HG02970 (cell line): Measurements from ENCODE around the gene SLC4A8.

Experiments
- ATAC-seq: cut with Tn5 transposase; IDR thresholded peaks from one replicate; pipeline ENCODE4 v1.9.1; 2021; ENCODE audit warnings: mild to moderate bottlenecking, moderate library complexity, moderate number of reproducible peaks; ENCODE audit not compliant: unreplicated experiment, low FRiP score

SLC4A8 gene

DNA sequence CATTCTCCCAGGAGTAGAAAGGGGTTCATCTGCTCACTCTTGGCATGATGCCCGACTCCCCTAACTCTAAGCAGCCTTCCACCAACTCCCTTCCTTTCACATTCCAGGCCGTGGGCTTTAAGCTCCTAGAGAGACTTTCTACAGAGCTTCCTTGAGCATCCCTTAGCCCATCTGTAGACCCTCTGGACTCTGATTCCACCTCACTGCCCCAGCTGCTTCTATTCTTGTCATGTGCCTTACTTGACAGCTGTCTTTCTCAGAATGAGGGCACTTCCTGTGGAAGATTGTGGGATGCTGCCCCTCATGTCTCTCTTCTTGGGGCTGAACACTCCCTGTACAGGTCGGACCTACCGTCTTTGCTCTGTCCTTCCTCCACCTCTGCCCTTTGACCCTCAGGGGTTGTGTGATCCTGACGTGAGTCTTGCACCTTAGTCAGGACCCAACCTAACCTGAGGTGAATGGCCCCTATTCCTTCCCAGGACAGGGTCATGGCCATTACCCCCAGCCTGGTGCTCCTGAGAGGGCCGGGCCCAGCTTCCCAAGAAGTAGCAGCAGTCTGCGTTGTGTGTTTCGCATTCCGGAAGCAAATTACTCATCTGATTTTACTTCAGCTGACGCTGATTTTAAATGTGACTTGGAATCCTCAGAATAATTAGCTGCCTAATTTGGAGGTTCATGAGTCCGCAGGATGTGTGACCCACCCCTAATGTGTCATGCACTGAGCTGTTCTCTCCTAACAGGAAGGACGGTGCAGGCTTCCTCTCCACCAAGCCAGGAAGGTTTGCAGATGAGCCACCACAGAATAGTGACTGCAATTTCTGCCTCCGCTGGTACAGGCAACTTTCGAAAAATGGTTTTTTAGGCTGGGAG, 30.7 kb upstream of the SLC4A8 start:
- ATAC-seq, result no peak

DNA sequence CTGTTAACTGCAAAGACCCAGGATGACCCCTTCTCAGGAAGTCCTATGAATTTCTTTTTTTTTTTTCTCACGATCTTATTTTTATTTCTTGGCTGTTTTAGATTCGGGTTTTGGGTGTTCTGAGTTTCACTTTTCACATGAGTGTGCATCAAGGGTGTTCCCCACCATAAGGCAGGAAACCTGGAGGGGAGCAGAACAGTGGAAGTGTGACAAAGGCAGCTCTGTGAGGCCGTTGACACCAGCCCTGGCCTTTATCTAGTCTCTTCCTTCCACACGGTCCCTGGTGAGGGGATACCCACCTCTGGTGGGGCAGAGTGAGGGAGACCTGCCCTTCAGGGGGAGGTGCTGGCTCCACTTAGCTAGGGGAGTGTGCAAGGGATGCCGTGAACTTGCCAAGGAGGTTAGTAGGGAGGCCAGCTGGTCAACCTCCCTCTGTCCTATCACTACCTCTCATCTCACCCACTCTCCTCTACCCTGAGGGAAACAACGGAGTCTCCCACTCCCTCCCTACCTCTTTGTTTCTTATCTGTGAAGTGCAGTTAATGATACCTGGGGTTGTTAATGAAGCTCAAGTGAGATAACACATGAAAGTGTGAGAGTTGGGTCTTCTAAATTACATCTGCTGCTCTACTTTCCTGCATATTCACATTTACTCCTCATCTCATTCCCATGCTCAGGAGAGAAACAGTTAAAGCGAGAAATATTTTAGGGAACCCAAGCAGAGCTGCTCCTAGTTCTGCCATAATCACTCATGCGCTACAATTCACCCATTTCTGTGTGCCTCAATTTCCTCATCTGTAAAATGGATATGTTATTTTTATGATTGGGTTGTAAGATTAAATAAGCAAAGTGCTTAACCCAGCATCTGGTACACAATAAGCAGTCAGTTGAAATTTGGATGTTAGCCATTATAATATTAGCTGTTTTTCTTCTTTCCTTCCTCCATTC, 29.1 kb upstream of the SLC4A8 start:
- ATAC-seq, result no peak

DNA sequence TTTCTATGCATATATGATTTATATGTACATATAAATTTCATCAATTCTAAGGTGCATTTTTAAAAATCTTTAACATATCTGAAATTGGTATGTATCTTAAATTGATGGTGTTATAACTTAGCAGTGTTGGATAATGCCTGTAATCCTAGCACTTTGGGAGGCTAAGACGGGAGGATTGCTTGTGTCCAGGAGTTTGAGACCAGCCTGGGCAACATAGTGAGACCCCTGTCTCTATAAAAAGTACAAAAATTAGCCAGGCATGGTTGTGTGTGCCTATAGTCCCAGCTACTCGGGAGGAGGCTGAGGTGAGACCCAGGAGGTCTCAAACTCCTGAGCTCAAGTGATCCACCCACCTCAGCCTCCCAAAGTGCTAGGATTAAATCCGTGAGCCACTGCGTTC, 27.0 kb upstream of the SLC4A8 start:
- no peak for ATAC-seq

DNA sequence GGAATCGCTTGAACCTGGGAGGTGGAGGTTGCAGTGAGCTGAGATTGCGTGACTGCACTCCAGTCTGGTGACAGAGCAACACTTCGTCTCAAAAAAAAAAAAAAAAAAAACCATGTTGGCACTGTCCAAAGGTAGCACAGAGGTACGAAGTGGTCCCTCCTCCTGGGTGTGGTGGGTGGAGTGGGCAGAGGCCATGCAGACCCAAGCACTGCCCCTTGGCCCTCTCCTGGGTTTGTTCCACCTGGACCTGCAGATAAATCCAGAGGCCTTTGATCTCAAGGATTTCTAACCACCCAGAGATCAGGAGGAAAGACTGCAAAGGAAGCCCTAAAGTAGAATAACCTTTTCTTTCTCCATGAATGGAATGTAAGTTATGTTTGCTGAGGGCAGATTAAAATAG, 24.7 kb upstream of the SLC4A8 start:
- ATAC-seq, result no peak

DNA sequence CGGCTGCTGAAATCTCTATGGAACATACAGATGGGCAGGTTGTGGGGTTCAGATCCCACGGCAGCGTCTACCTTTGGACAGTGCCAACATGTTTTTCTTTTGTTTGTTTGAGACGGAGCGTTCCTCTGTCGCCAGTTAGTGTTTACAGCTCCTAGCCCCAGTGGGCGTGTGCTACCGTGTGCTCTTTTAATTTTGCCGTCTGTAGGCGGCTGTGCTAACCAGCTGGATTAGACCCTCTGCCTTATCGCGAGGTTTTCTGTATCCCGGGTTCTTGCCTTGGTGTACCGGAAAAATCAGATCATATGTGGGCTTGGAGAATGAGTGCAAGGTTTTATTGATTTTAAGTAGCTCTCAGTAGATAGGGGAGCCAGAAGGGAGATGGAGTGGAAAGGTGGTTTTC, 23.6 kb upstream of the SLC4A8 start:
- no peak for ATAC-seq

DNA sequence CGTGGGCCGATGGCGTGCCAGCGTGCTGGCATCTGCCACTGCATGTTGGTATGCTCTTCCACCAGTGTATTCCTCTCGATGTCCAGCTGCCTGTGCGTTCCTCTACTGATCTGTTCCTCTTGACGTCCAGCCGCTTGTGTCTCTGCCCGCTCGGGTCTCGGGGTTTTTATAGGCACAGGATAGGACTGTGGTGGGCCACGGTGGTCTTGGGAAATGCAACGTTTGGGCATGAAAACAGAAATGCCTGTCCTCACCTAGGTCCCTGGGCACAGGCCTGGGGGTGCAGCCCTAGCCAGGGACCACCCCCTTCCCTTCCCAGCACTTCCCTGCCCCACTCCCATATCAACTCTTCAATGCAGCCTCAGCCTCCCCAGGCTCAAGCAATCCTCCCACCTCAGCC, 23.1 kb upstream of the SLC4A8 start:
- ATAC-seq, result no peak

DNA sequence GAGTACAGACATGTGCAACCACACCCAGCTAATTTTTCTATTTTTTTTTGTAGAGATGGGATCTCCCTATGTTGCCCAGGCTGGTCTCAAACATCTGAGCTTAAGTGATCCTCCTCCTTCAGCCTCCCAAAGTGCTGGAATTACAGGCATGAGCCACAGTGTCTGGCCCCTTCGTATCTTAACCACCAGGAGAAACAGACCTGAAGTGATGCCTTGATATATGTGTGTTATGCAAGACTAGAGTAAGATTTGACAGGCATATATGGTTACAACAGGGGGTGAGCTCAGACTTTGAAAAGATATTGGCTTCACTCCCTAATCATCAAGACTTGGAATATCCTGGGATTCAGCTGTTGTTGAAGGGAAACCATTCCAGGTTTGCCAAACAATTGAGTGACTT, 22.7 kb upstream of the SLC4A8 start:
- no peak for ATAC-seq

DNA sequence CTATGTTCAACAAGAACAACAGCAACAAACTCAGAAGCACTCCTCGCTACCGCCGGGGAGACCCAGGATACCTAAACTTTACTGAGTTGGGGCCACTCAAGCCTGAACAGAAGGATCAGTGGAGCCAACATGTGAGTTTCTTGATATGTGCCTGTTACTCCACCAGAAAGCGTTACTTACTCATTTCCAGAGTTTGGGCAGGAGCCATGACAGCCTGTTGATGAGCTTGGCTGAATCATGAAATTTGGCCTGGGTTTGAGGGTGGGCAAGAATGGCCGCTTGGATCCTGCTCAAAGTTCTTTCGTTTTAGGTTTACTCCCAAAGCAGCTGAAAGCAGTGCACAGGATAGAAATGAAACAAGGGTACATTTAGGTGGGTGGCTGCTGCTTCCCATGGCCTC, 21.5 kb upstream of the SLC4A8 start:
- no peak for ATAC-seq

DNA sequence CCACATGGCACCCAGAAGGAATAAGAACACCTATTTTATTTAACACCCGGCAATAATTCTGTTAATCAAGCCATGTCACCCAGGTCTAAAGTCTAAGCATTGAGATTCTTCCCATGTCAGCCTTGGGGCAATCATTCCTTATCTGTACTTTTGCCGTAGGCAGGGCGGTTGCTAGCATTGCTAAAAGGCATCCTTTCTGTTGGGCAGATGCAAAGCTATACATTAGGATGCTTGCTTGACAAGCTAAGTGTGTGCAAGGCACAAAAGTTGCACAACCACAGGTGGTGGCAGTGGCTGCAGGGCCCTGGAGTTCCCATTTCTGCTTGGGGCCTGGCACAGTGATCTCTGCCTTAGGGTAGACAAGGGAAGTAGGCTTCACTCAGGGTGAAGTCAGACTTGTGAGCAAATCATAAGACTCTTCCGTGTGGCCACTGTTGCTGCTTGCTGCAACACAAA, 20.9 kb upstream of the SLC4A8 start:
- no peak for ATAC-seq

DNA sequence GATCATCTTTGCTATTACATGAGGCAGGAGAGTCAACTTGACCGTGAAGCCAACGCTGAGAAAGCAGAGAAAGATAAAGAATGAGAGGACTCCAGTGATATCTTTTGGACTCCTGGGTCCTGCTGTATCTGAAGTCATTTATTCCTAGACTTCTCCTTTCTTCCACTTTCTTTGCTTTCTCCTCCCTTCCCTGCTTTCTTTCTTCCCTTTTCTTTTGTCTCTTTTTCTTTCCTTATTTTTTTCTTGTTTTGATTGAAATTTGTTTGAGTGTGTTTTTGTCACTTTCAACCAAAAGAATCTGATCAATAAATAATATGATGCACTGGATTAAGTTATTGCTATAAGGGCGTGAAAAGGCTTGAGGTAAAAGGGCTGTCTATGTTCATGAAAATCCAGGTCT, 20.0 kb upstream of the SLC4A8 start:
- no peak for ATAC-seq

DNA sequence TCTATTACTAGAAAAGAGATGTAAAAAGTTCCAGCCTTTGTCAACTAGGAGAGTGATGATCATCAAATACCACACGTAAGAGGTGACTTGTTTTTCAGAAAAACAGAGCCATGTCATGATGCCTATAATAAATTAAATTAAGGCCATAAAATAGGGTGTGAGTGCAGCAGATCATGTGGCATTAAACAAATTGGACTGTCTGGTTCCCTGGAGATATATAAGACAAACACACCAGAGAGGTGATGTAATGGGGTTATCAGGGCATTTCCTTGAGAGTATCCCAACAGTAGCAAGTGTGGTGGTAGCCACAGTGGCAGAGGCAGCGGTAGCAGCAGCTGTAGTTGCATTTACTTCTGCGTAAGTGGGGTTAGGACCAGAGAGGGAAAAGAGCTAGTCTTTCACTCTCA, 18.8 kb upstream of the SLC4A8 start:
- ATAC-seq, result no peak

DNA sequence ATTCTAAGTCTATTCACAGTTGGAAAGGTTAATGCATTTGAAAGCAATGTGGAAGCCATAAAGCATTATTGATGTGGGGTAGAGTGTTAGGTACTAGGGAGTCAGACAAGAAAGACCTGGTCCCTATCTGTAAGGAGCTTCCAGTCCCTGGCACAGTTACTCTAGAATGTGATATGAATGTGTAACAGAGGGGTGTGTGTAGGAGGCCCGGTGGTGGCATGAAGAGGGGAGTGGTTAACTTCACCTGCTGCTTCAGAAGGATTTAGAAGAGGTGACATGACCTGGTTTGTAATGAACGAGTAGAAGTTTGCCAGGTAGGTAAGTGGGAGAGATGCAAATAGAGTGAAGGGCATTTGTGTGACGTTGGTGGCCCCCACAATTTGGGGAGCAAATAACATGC, 18.3 kb upstream of the SLC4A8 start:
- no peak for ATAC-seq

DNA sequence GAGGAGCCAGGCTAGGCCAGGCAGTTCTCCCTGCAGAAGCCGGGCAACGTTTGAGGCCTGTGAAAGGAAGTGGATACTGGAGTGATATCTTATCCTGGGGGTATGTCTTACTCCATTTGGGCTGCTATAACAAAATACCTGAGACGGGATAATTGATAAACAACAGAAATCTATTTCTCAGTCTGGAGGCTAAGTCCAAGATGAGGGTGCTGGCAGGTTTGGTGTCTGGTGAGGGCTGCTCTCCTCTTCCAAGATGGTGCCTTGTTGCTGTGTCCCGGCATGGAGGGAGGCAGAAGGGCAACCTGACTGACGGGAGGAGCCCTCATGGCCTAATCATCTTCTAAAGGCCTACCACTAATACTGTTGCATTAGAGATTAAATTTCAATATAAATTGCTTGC, 17.8 kb upstream of the SLC4A8 start:
- ATAC-seq, result no peak

DNA sequence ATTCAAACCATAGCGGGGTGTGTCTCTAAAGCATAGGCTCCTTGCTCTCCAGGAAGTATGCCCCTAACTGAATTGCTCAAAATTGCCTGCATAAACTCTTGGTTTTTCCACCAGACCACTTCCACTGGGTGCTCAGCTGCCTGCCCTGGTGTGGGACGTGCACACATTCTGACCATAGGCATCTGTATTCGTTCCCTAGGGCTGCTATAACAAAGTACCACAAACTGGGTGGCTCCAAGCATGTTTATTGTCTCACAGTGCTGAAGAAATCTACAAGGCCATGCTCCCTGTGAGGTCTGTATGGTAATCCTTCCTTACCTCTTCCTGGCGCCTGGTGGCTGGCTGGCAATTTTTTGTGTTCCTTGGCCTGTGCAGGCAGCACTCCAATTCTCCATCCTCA, 17.0 kb upstream of the SLC4A8 start:
- no peak for ATAC-seq

DNA sequence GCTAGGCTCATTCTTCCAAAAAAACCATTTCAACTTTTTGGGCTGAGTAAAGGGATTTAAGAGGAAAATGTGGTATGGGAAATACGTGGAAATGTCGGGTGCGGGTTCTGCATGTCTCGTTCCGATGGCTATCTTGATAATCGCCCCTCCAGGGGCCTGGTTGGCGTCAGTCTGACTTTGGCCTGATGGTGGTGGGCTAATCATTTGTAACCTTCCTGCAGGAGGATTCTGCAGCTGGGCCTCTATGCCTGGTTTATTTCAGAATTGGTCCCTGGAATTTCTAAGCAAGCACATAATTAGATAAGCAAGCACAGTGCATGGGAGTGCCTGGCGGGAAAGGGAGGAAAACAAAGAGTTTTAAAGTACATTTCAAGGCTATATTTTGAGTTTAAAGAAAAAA, 14.8 kb upstream of the SLC4A8 start:
- ATAC-seq, result no peak

DNA sequence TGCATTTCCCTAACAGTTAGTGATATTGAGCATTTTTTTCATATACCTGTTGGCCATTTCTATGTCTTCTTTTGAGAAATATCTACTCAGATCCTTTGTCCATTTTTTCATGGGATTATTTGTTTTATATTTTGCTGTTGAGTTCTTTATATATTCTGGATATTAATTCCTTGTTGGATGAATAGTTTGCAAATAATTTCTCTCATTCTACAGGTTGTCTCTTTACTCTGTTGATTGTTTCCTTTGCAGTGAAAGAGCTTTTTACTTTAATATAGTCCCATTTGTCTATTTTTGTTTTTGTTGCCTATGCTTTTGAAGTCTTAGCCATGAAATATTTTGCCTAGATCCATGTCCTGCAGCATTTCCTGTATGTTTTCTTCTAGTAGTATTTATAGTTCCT, 11.5 kb upstream of the SLC4A8 start:
- no peak for ATAC-seq

DNA sequence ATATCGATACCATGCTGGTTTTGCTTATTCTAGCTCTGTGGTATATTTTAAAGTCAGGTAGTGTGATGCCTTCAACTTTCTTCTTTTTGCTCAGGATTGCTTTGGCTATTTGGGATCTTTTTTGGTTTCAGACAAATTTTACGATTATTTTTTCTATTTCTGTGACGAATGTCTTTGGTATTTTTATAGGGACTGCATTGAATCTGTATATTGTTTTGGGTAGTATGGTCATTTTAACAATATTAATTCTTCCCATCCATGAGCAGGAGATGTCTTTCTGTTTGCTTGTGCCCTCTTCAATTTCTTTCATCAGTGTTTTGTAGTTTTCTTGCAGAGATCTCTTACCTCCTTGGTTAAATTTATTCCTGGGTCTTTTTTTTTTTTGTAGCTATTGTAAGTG, 10.8 kb upstream of the SLC4A8 start:
- ATAC-seq, result no peak

DNA sequence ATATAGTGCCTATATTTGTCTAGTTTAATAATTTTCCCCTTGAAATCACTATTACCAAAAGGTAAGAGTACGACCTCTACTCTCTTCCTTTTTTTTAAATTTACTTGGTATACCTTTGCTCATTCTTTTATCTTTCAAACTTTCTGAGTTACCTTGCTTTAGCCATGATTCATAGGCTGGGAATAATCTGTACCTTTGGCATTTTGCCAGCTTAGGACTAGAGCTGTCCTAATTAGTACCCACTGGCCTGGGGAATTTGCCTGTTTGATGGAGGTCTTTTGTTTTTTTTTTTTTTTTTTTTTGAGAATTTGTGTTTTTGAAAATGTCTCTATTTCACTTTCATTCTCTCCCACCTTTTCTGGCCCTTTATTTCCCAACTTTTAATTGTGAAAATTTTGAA, 8.7 kb upstream of the SLC4A8 start:
- no peak for ATAC-seq

DNA sequence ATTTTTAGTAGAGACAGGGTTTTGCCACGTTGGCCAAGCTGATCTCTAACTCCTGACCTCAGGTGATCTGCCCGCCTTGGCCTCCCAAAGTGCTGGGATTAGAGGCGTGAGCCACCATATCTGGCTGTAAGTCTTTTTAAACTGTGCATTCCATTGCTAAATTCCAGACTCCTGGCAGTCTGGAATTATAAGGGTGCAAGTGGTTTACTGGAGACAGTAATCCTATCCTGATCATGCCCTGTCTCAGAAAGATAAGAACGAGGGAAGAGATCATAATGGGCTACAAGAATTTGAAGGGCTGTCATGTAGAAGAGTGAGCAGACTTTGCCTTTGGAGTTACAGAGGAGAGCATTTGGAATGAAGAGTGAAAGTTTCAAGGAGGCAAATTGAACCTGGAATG, 6.8 kb upstream of the SLC4A8 start:
- no peak for ATAC-seq

DNA sequence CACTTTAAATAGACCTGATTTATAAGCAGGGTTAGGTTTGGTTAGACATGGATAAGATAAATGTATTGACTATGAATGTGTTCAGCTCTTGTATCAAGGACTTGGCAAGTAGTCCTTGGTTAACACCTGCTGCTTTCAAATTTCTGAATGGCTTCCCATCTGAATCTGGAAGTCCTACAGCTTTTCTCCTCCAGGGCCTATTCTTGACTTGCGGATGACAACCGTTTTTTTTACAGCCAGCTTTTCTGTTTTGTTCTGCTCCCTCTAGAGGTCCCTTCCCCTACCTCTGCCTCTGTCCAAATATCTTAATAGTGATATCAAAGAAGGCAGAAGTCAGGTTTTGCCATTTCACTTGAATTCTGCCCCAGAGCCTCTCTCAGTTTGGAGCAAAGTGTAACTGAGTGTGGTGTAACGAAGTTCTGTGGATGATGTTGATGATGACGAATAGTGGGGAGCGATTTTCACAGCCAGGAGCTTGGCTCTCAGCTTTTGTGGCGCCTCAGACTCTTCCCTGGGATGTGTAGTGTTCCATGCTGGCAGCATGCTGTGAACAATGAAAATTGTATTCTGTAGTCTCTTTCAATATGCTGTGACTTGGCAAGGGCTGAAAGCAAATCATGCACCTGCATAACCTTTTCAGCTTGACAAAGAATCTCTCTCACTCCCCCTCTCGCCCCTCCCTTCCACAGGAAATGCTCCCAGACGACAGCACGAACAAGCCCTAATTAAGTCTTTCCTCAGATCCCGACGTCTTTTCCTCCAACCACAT, 5.0 kb upstream of the SLC4A8 start:
- ATAC-seq, result no peak
